GM23338 (cell line): ENCODE data around the gene TOGARAM1. TPM values are rescaled to one million over a fixed set of nuclear protein-coding genes. Genes with fewer than 3 reads are reported as not detected.

Source experiments
- ATAC-seq: fragments of 200-7000 bp; cut with Tn5 transposase; 3 replicates; pipeline ENCODE4 v1.9.1; 2020
- DNase-seq: peaks from one replicate; pipeline ENCODE4 v3.0.0-alpha.2; 2015; ENCODE audit warnings: low spot score
- H2AFZ ChIP-seq: fragments of 200-600 bp; sonication (generic); 2 replicates; pipeline ENCODE4 v1.8.0; 2016; ENCODE audit warnings: antibody characterized with exemption, mild to moderate bottlenecking, moderate library complexity
- H3F3A ChIP-seq: fragments of 200-600 bp; sonication (generic); replicated peaks from 2 replicates; pipeline ENCODE4 v1.8.0; 2017; ENCODE audit warnings: antibody characterized with exemption, mixed run types, low read depth
- H3K27ac ChIP-seq: fragments of 200-600 bp; sonication (generic); 2 replicates; pipeline ENCODE4 v1.6.1; 2016; ENCODE audit warnings: low read depth
- H3K27me3 ChIP-seq: fragments of 200-600 bp; sonication (generic); 2 replicates; pipeline ENCODE4 v1.8.0; 2016; ENCODE audit warnings: mild to moderate bottlenecking, mixed run types, moderate library complexity; ENCODE audit not compliant: insufficient read depth
- H3K36me3 ChIP-seq: fragments of 200-600 bp; sonication (generic); 2 replicates; pipeline ENCODE4 v1.8.0; 2016; ENCODE audit warnings: mild to moderate bottlenecking; ENCODE audit not compliant: insufficient read depth
- H3K4me1 ChIP-seq: fragments of 200-600 bp; sonication (generic); 2 replicates; pipeline ENCODE4 v1.8.0; 2016; ENCODE audit warnings: mild to moderate bottlenecking, moderate library complexity; ENCODE audit not compliant: insufficient read depth
- H3K4me2 ChIP-seq: fragments of 200-600 bp; sonication (generic); 2 replicates; pipeline ENCODE4 v1.7.1; 2017; ENCODE audit warnings: mixed run types
- H3K4me3 ChIP-seq: fragments of 200-600 bp; sonication (generic); 2 replicates; pipeline ENCODE4 v1.6.1; 2016; ENCODE audit warnings: mixed run types
- H3K79me2 ChIP-seq: fragments of 200-600 bp; sonication (generic); replicated peaks from 2 replicates; pipeline ENCODE4 v1.8.0; 2017; ENCODE audit warnings: mild to moderate bottlenecking; ENCODE audit not compliant: insufficient read depth
- H3K9me2 ChIP-seq: fragments of 200-600 bp; sonication (generic); 2 replicates; pipeline ENCODE4 v1.8.0; 2017; ENCODE audit not compliant: insufficient read depth
- H4K20me1 ChIP-seq: fragments of 200-600 bp; sonication (generic); replicated peaks from 2 replicates; pipeline ENCODE4 v1.8.0; 2017; ENCODE audit warnings: mild to moderate bottlenecking; ENCODE audit not compliant: insufficient read depth
- H3K27ac Mint-ChIP-seq: 2 replicates; pipeline ENCODE4 v1.8.0; 2020; ENCODE audit warnings: inconsistent platforms, mild to moderate bottlenecking, moderate library complexity, mixed read lengths
- H3K27me3 Mint-ChIP-seq: 3 replicates; pipeline ENCODE4 v1.8.0; 2022; ENCODE audit warnings: low read depth, mild to moderate bottlenecking, moderate library complexity, mixed read lengths, inconsistent platforms; ENCODE audit not compliant: insufficient read depth, poor library complexity
- H3K36me3 Mint-ChIP-seq: 3 replicates; pipeline ENCODE4 v1.8.0; 2021; ENCODE audit warnings: low read depth, mild to moderate bottlenecking, inconsistent platforms, moderate library complexity, mixed read lengths
- H3K4me1 Mint-ChIP-seq: 3 replicates; pipeline ENCODE4 v1.8.0; 2020; ENCODE audit warnings: mild to moderate bottlenecking, inconsistent platforms, mixed read lengths
- H3K4me3 Mint-ChIP-seq: 3 replicates; pipeline ENCODE4 v1.8.0; 2021; ENCODE audit warnings: moderate library complexity, mild to moderate bottlenecking, inconsistent platforms, mixed read lengths
- H3K9me3 Mint-ChIP-seq: 3 replicates; pipeline ENCODE4 v1.8.0; 2020; ENCODE audit warnings: moderate library complexity, mild to moderate bottlenecking, inconsistent platforms, mixed read lengths
- ETS1 ChIP-seq: IDR thresholded peaks from 2 replicates; pipeline ENCODE4 v1.6.1; 2016; ENCODE audit warnings: antibody characterized with exemption
- NANOG ChIP-seq: IDR thresholded peaks from 2 replicates; pipeline ENCODE4 v1.6.1; 2016; ENCODE audit warnings: antibody characterized with exemption, borderline replicate concordance
- POLR2AphosphoS5 ChIP-seq: IDR thresholded peaks from 2 replicates; pipeline ENCODE4 v1.6.1; 2016; ENCODE audit warnings: antibody characterized with exemption, low read depth
- ZNF114 ChIP-seq: fragments of 250-450 bp; sonication (Bioruptor Pico); IDR thresholded peaks from 2 replicates; pipeline ENCODE4 v1.5.0; 2020; ENCODE audit warnings: mild to moderate bottlenecking, moderate library complexity
- ZNF462 ChIP-seq: fragments of 250-450 bp; sonication (Bioruptor Pico); IDR thresholded peaks from 2 replicates; pipeline ENCODE4 v1.5.0; 2020; ENCODE audit warnings: mild to moderate bottlenecking, moderate library complexity
- polyA plus RNA-seq: library from polyadenylated mRNA; unstranded; fragments of >200 nt; fragmentation: Nextera tagmentation; extraction: Ambion mirVana; gene quantifications from 2 replicates; pipeline ENCODE4 v1.2.1, GENCODE V29; 2016
- total RNA-seq: library from RNA; depleted of rRNA; stranded (reverse); fragments of >200 nt; shearing (Covaris generic); gene quantifications from 2 replicates; pipeline ENCODE4 v1.2.3, GENCODE V29; 2014

The TOGARAM1 gene
- total and polyA plus RNA-seq, 2 experiments from 2014 or later: 9.6 to 9.8 TPM

DNA sequence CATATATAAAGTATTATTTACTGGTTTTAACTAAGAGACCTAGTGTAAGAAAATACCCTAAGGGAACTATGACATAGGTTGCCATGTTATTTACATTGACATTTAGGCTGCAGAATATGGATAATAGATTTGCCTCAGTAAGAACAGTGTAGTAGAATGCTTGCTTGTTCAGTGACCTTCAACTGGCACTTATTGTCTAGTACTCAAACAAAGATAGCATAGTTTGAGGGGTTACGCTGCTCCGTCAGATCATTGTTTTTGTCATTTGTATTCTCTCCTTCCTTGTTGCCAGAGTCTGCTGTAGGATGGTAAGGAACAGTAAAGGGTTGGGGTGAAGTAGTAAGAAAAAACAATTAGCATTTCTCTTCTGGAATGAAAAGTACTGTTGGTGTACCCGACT is 33.2 kb downstream of the TOGARAM1 start:
- Mint-ChIP-seq H3K4me1 (no peaks in the 10 kb centered on the region; the same call in 2 of the 3 replicates), H3K27ac (no peak overlapping the region), H3K36me3 (peaks cover 5% of the 10 kb centered on the region; the same call in 2 of the 3 replicates), H3K4me3 (no peak overlapping the region), H3K9me3 (no peaks in the 10 kb centered on the region), H3K27me3 (no peaks in the 10 kb centered on the region)
- Histone ChIP-seq H3K27ac (no peak overlapping the region), H3K36me3 (peaks cover 4% of the 10 kb centered on the region; the same call in 1 of the 2 replicates), H3K4me2 (no peak overlapping the region), H3K4me1 (no peaks in the 10 kb centered on the region), H3K4me3 (no peak overlapping the region), H3K79me2 (no peaks in the 10 kb centered on the region), H2AFZ (no peak overlapping the region), H3K27me3 (no peaks in the 10 kb centered on the region), H3F3A (no peaks in the 10 kb centered on the region), H4K20me1 (peaks cover under 1% of the 10 kb centered on the region; the same call in 1 of the 2 replicates), H3K9me2 (no peaks in the 10 kb centered on the region)
- TF ChIP-seq ZNF114 (CRISPR knock-in tag): no peak
- no peak for TF ChIP-seq ZNF462 (CRISPR knock-in tag)
- TF ChIP-seq POLR2AphosphoS5: no peak
- TF ChIP-seq ETS1: no peak
- TF ChIP-seq NANOG: no peak
- DNase-seq (no peak), ATAC-seq (no peak)
